Neural cell (in vitro differentiated cells): ENCODE results near the gene INPP5A. TPM values are rescaled to one million over a fixed set of nuclear protein-coding genes. Genes with fewer than 3 reads are reported as not detected.

Experiments
- H2AFZ ChIP-seq: fragments of 200-600, 300-800 bp; sonication (generic), shearing (Covaris generic); 2 replicates; pipeline ENCODE4 v1.6.0; 2014; ENCODE audit warnings: low read depth, mild to moderate bottlenecking, antibody characterized with exemption, low read length, moderate library complexity
- H3F3A ChIP-seq: fragments of 200-600 bp; shearing (Covaris generic); 2 replicates; pipeline ENCODE4 v1.6.1; 2016; ENCODE audit warnings: mild to moderate bottlenecking, moderate library complexity, mixed read lengths, antibody characterized with exemption, low read length; ENCODE audit not compliant: insufficient read depth, poor library complexity, severe bottlenecking
- H3K27ac ChIP-seq: fragments of 200-600, 300-800 bp; sonication (generic), shearing (Covaris generic); 2 replicates; pipeline ENCODE4 v1.5.1; 2014; ENCODE audit warnings: mild to moderate bottlenecking, low read length, moderate library complexity
- H3K27me3 ChIP-seq: fragments of 300-800, 200-600 bp; sonication (generic), shearing (Covaris generic); 2 replicates; pipeline ENCODE4 v1.6.0; 2014; ENCODE audit warnings: mild to moderate bottlenecking, low read depth, low read length, moderate library complexity; ENCODE audit not compliant: insufficient read depth
- H3K36me3 ChIP-seq: fragments of 300-800, 200-600 bp; sonication (generic), shearing (Covaris generic); 2 replicates; pipeline ENCODE4 v1.5.1; 2014; ENCODE audit warnings: mild to moderate bottlenecking, antibody characterized with exemption, low read length, moderate library complexity; ENCODE audit not compliant: insufficient read depth
- H3K4me2 ChIP-seq: fragments of 300-800, 200-600 bp; sonication (generic), shearing (Covaris generic); 2 replicates; pipeline ENCODE4 v1.6.0; 2014; ENCODE audit warnings: mild to moderate bottlenecking, low read length
- H3K4me3 ChIP-seq: fragments of 300-800, 200-600 bp; sonication (generic), shearing (Covaris generic); 2 replicates; pipeline ENCODE4 v1.5.1; 2014; ENCODE audit warnings: mild to moderate bottlenecking, low read length, moderate library complexity
- H3K79me2 ChIP-seq: fragments of 200-600 bp; shearing (Covaris generic); replicated peaks from 2 replicates; pipeline ENCODE4 v1.6.0; 2014; ENCODE audit warnings: mild to moderate bottlenecking, low read length, moderate library complexity; ENCODE audit not compliant: insufficient read depth
- H3K9ac ChIP-seq: fragments of 300-800, 200-600 bp; sonication (generic), shearing (Covaris generic); 2 replicates; pipeline ENCODE4 v1.6.1; 2016; ENCODE audit warnings: mild to moderate bottlenecking, low read length, mixed read lengths
- H3K9me2 ChIP-seq: fragments of 200-600 bp; shearing (Covaris generic); 2 replicates; pipeline ENCODE4 v1.6.1; 2016; ENCODE audit warnings: mild to moderate bottlenecking, low read length, mixed read lengths; ENCODE audit not compliant: insufficient read depth
- H3K9me3 ChIP-seq: fragments of 200-600, 300-800 bp; sonication (generic), shearing (Covaris generic); 2 replicates; pipeline ENCODE4 v1.6.1; 2016; ENCODE audit warnings: mild to moderate bottlenecking, mixed run types, low read length, moderate library complexity, mixed read lengths
- H4K20me1 ChIP-seq: fragments of 200-600 bp; shearing (Covaris generic); 2 replicates; pipeline ENCODE4 v1.6.1; 2016; ENCODE audit warnings: mild to moderate bottlenecking, mixed run types; ENCODE audit not compliant: insufficient read depth
- EP300 ChIP-seq: fragments of 450-650 bp; conservative IDR thresholded peaks from 2 replicates; pipeline ENCODE4 v1.6.1; 2014; ENCODE audit warnings: antibody characterized with exemption, mild to moderate bottlenecking, moderate library complexity; ENCODE audit not compliant: poor library complexity, severe bottlenecking
- EZH2 ChIP-seq: fragments of 200-600, 300-800 bp; shearing (Covaris generic), sonication (generic); IDR thresholded peaks from 2 replicates; pipeline ENCODE4 v1.6.1; 2014; ENCODE audit warnings: antibody characterized with exemption, low read length, borderline replicate concordance, mild to moderate bottlenecking; ENCODE audit not compliant: insufficient read depth, poor library complexity, severe bottlenecking
- MXI1 ChIP-seq: fragments of 450-650 bp; conservative IDR thresholded peaks from 2 replicates; pipeline ENCODE4 v1.6.1; 2014; ENCODE audit warnings: antibody characterized with exemption, mild to moderate bottlenecking; ENCODE audit not compliant: poor library complexity, severe bottlenecking
- POLR2AphosphoS5 ChIP-seq: IDR thresholded peaks from 2 replicates; pipeline ENCODE4 v1.6.1; 2012
- RAD21 ChIP-seq: fragments of 450-650 bp; conservative IDR thresholded peaks from 2 replicates; pipeline ENCODE4 v1.6.1; 2014; ENCODE audit warnings: antibody characterized with exemption, mild to moderate bottlenecking, moderate library complexity
- SMC3 ChIP-seq: fragments of 450-650 bp; conservative IDR thresholded peaks from 2 replicates; pipeline ENCODE4 v1.6.1; 2014; ENCODE audit warnings: antibody characterized with exemption, mild to moderate bottlenecking, moderate library complexity; ENCODE audit not compliant: poor library complexity
- TAF1 ChIP-seq: IDR thresholded peaks from 2 replicates; pipeline ENCODE4 v1.6.1; 2012; ENCODE audit warnings: low read depth
- polyA plus RNA-seq: library from polyadenylated mRNA; depleted of rRNA; stranded (reverse); fragments of >200 nt; gene quantifications from 2 replicates; pipeline ENCODE4 v1.2.3, GENCODE V29; 2014
- TF ChIP-seq, protein P1 (sequence below): IDR thresholded peaks from 2 replicates; pipeline ENCODE4 v1.6.1; 2012; ENCODE audit warnings: borderline replicate concordance
- TF ChIP-seq, protein P2 (sequence below): fragments of 450-650 bp; IDR thresholded peaks from 2 replicates; pipeline ENCODE4 v1.5.1; 2014; ENCODE audit warnings: antibody characterized with exemption, mild to moderate bottlenecking, moderate library complexity; ENCODE audit not compliant: poor library complexity, severe bottlenecking

INPP5A gene
- polyA plus RNA-seq, 1 donor from 2014 or later: 48.8 TPM

DNA sequence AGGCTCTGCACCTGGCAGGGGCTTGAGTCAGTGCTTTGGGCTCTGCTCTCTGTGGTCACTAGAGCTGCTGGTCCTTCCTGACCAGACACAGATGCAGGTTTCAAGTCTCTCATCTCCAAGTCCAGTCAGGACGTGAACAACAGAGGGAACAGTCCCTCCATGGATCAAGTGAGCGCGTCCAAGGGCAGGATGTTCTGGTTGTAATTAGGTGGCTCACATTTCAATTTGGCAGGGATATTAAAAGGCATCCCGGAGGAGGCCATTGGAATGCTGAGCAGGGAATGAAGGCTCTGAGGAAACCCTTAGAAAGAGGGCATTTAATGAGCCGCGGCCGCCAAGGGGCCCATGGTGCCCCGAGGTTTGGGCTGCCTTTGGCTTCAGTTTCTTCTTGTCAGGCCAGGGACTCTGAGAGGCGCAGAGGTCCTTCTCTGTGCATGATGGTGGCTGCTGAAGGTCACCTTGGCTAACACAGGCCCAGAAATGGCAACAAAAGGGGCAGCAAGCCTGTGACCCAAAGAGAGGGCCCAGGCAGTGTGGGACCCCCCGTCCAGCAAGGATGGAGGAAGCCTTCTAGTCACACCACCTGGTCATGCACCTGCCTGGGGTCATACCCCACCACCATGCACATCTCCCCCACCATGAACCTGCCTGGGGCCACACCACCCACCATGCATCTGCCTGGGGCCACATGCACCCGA is 30.7 kb upstream of the INPP5A start:
- no peak overlapping the region for H3K4me3 ChIP-seq
- H3K9ac ChIP-seq: no peak overlapping the region
- no peak overlapping the region for H2AFZ ChIP-seq
- no peak overlapping the region for H3K27ac ChIP-seq
- H3K36me3 ChIP-seq: no peaks in the 10 kb centered on the region
- H3F3A ChIP-seq: no peaks in the 10 kb centered on the region
- no peak overlapping the region for H3K4me2 ChIP-seq
- no peaks in the 10 kb centered on the region for H3K9me3 ChIP-seq
- no peaks in the 10 kb centered on the region for H4K20me1 ChIP-seq
- H3K79me2 ChIP-seq: no peaks in the 10 kb centered on the region
- H3K27me3 ChIP-seq: no peaks in the 10 kb centered on the region
- H3K9me2 ChIP-seq: no peaks in the 10 kb centered on the region
- no peak for TF ChIP-seq MXI1
- TF ChIP-seq POLR2AphosphoS5: no peak
- TF ChIP-seq TAF1: no peak
- TF ChIP-seq SMC3: no peak
- TF ChIP-seq EP300: no peak
- TF ChIP-seq EZH2: no peak
- TF ChIP-seq, protein P1, sequence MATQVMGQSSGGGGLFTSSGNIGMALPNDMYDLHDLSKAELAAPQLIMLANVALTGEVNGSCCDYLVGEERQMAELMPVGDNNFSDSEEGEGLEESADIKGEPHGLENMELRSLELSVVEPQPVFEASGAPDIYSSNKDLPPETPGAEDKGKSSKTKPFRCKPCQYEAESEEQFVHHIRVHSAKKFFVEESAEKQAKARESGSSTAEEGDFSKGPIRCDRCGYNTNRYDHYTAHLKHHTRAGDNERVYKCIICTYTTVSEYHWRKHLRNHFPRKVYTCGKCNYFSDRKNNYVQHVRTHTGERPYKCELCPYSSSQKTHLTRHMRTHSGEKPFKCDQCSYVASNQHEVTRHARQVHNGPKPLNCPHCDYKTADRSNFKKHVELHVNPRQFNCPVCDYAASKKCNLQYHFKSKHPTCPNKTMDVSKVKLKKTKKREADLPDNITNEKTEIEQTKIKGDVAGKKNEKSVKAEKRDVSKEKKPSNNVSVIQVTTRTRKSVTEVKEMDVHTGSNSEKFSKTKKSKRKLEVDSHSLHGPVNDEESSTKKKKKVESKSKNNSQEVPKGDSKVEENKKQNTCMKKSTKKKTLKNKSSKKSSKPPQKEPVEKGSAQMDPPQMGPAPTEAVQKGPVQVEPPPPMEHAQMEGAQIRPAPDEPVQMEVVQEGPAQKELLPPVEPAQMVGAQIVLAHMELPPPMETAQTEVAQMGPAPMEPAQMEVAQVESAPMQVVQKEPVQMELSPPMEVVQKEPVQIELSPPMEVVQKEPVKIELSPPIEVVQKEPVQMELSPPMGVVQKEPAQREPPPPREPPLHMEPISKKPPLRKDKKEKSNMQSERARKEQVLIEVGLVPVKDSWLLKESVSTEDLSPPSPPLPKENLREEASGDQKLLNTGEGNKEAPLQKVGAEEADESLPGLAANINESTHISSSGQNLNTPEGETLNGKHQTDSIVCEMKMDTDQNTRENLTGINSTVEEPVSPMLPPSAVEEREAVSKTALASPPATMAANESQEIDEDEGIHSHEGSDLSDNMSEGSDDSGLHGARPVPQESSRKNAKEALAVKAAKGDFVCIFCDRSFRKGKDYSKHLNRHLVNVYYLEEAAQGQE: no peak
- TF ChIP-seq, protein P2, sequence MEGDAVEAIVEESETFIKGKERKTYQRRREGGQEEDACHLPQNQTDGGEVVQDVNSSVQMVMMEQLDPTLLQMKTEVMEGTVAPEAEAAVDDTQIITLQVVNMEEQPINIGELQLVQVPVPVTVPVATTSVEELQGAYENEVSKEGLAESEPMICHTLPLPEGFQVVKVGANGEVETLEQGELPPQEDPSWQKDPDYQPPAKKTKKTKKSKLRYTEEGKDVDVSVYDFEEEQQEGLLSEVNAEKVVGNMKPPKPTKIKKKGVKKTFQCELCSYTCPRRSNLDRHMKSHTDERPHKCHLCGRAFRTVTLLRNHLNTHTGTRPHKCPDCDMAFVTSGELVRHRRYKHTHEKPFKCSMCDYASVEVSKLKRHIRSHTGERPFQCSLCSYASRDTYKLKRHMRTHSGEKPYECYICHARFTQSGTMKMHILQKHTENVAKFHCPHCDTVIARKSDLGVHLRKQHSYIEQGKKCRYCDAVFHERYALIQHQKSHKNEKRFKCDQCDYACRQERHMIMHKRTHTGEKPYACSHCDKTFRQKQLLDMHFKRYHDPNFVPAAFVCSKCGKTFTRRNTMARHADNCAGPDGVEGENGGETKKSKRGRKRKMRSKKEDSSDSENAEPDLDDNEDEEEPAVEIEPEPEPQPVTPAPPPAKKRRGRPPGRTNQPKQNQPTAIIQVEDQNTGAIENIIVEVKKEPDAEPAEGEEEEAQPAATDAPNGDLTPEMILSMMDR: no peak
- TF ChIP-seq RAD21: no peak

DNA sequence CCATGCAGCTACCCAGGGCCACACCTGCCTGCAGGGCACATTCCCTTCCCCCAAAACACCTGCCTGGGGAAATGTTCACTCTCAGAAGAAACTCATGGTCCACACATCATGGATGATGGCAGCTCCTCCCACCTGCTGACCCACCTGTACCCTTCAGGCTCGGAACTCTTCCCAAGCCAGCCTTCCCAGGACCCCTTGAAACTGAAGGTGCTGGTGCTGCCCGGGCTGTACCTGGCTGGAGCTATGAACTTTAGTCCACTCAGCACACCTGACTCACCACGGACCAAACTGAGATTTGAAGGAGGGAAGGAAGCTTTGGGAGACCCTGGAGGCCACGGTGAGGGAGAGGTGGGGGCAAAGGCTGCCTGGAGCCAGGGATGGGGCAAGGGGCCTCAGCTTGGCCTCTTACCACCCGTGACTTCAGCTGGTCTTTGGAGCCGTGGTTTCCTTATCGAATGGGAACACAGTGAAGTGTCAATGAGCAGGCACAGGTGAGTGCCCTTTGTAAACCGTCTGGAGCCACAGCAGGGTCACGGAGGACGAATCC is 30.1 kb upstream of the INPP5A start:
- Histone ChIP-seq H3K27ac (no peak overlapping the region), H3K9me2 (no peaks in the 10 kb centered on the region), H3K9ac (no peak overlapping the region), H3K4me3 (no peak overlapping the region), H3K79me2 (no peaks in the 10 kb centered on the region), H3K27me3 (no peaks in the 10 kb centered on the region), H3K4me2 (no peak overlapping the region), H2AFZ (no peak overlapping the region), H3F3A (no peaks in the 10 kb centered on the region), H3K36me3 (no peaks in the 10 kb centered on the region), H3K9me3 (no peaks in the 10 kb centered on the region), H4K20me1 (no peaks in the 10 kb centered on the region)
- TF ChIP-seq SMC3: no peak
- TF ChIP-seq MXI1: no peak
- TF ChIP-seq, protein P2: no peak
- no peak for TF ChIP-seq TAF1
- no peak for TF ChIP-seq RAD21
- TF ChIP-seq, protein P1: no peak
- no peak for TF ChIP-seq EP300
- no peak for TF ChIP-seq EZH2
- TF ChIP-seq POLR2AphosphoS5: no peak
